Measurements from ENCODE around the gene SCGN.
A peak's percentile ranks its signal among the peaks of the same experiment; 100 is the strongest.

The SCGN gene

DNA sequence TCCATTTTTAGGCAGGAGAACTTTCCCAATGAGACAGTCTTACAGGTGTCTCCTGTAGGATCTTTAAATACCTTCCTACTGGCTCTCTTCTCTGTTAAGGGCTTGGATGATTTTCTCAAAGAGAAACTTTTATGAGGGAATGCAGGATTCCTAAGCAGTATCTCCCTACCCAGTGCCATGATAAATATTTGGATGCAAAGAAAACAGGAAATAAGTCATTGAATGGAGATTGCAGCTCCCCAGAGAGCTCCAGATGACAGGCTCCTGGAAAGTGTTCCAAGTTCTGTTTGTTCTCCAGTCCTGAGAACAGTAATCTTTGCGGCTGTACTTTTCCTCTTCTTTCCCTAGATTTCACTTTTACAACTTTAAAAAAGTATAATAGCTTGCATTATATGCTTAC, 2.4 kb upstream of the SCGN start:
- no peak overlapping the region for H2BK15ac ChIP-seq (ENCODE audit: low read depth, poor library complexity, severe bottlenecking)
- no peak overlapping the region for H4K8ac ChIP-seq (ENCODE audit: low read length)
- H3K4ac ChIP-seq (ENCODE audit: low read depth in 1 of 2, low read length in 2 of 2), result no peak overlapping the region
- no peak overlapping the region for H2BK12ac ChIP-seq (ENCODE audit: low read length in 2 of 2)
- no peak overlapping the region for H3K27ac ChIP-seq (ENCODE audit: low read length, poor library complexity, severe bottlenecking)
- no peak overlapping the region for H3K18ac ChIP-seq (ENCODE audit: low read depth in 1 of 2, low read length in 2 of 2)
- no peak overlapping the region for H2BK5ac ChIP-seq (ENCODE audit: low read depth, low read length, poor library complexity, severe bottlenecking)
- H3K4me2 ChIP-seq (ENCODE audit: low read length, poor library complexity, severe bottlenecking), result no peak overlapping the region
- H3K14ac ChIP-seq (ENCODE audit: low read length in 2 of 2), result no peak overlapping the region
- no peak for DNase-seq
- no CpG with 5 or more reads among the region's 1 CpG for WGBS
- no peak overlapping the region for H2AK5ac ChIP-seq (ENCODE audit: low read length, severe bottlenecking)
- H4K91ac ChIP-seq (ENCODE audit: low read length), result no peak overlapping the region
- H3K4me1 ChIP-seq (ENCODE audit: control insufficient read depth, insufficient read depth, low read depth, low read length), result peaks cover 2% of the 10 kb centered on the region
- H2AFZ ChIP-seq (ENCODE audit: low read depth, low read length), result no peak overlapping the region
- H2BK120ac ChIP-seq (ENCODE audit: low read depth, low read length), result no peak overlapping the region
- H3K9ac ChIP-seq (ENCODE audit: low read length), result no peak overlapping the region
- no peaks in the 10 kb centered on the region for H3K79me1 ChIP-seq (replicated peaks; ENCODE audit: low read length, poor library complexity, severe bottlenecking)
- no peak overlapping the region for H3K4me3 ChIP-seq (ENCODE audit: insufficient read depth in 1 of 2, low read depth in 1 of 2, low read length in 2 of 2)
- H3K27me3 ChIP-seq (ENCODE audit: control insufficient read depth in 1 of 2, insufficient read depth in 1 of 2, low read length in 2 of 2), result peaks cover 22 to 50% of the 10 kb centered on the region in 2 experiments
- H3K9me3 ChIP-seq (ENCODE audit: control insufficient read depth, low read length), result no peaks in the 10 kb centered on the region
- no peak overlapping the region for H3K23ac ChIP-seq (ENCODE audit: low read length in 2 of 2)
- no peaks in the 10 kb centered on the region for H3K36me3 ChIP-seq (ENCODE audit: control insufficient read depth in 1 of 2, insufficient read depth in 2 of 2, low read depth in 1 of 2, low read length in 2 of 2)

DNA sequence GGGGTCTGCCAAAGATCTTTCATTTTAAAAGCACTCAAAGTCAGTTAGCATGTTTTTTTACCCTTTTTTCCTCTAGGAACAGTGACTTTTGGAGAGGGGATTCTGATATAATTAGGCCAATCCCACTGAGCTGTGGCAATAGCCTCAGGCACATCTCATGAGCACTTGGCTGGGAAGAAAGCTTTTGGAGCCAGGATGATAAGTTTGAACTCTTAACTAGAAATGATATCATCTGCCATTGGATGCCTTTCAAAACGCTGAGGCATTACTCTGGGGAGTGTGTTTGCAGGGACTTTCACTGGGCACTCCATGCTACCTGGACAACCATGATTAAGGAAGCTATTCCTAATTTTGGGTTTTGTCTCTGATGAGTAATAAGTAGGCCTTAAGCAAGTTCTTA, 3.7 kb downstream of the SCGN start:
- Histone ChIP-seq H3K4me1 (ENCODE audit: control insufficient read depth, insufficient read depth, low read depth, low read length) (peaks cover 2% of the 10 kb centered on the region), H3K23ac (ENCODE audit: low read length in 2 of 2) (no peak overlapping the region), H3K27me3 (ENCODE audit: control insufficient read depth in 1 of 2, insufficient read depth in 1 of 2, low read length in 2 of 2) (peaks cover 32 to 35% of the 10 kb centered on the region in 2 experiments), H3K18ac (ENCODE audit: low read depth in 1 of 2, low read length in 2 of 2) (no peak overlapping the region), H4K8ac (ENCODE audit: low read length) (no peak overlapping the region), H2AK5ac (ENCODE audit: low read length, severe bottlenecking) (no peak overlapping the region), H3K79me1 (replicated peaks; ENCODE audit: low read length, poor library complexity, severe bottlenecking) (no peaks in the 10 kb centered on the region), H3K4me2 (ENCODE audit: low read length, poor library complexity, severe bottlenecking) (no peak overlapping the region), H3K4ac (ENCODE audit: low read depth in 1 of 2, low read length in 2 of 2) (no peak overlapping the region), H4K91ac (ENCODE audit: low read length) (no peak overlapping the region), H3K36me3 (ENCODE audit: control insufficient read depth in 1 of 2, insufficient read depth in 2 of 2, low read depth in 1 of 2, low read length in 2 of 2) (no peaks in the 10 kb centered on the region), H3K9ac (ENCODE audit: low read length) (no peak overlapping the region), H2BK120ac (ENCODE audit: low read depth, low read length) (no peak overlapping the region), H3K4me3 (ENCODE audit: insufficient read depth in 1 of 2, low read depth in 1 of 2, low read length in 2 of 2) (no peak overlapping the region), H3K14ac (ENCODE audit: low read length in 2 of 2) (no peak overlapping the region), H2BK12ac (ENCODE audit: low read length in 2 of 2) (no peak overlapping the region), H2BK5ac (ENCODE audit: low read depth, low read length, poor library complexity, severe bottlenecking) (no peak overlapping the region), H2AFZ (ENCODE audit: low read depth, low read length) (no peak overlapping the region), H3K9me3 (ENCODE audit: control insufficient read depth, low read length) (no peaks in the 10 kb centered on the region), H3K27ac (ENCODE audit: low read length, poor library complexity, severe bottlenecking) (no peak overlapping the region), H2BK15ac (ENCODE audit: low read depth, poor library complexity, severe bottlenecking) (no peak overlapping the region)
- DNase-seq, result no peak
- 42% methylated on average over 1 of the region's 1 CpG for WGBS

DNA sequence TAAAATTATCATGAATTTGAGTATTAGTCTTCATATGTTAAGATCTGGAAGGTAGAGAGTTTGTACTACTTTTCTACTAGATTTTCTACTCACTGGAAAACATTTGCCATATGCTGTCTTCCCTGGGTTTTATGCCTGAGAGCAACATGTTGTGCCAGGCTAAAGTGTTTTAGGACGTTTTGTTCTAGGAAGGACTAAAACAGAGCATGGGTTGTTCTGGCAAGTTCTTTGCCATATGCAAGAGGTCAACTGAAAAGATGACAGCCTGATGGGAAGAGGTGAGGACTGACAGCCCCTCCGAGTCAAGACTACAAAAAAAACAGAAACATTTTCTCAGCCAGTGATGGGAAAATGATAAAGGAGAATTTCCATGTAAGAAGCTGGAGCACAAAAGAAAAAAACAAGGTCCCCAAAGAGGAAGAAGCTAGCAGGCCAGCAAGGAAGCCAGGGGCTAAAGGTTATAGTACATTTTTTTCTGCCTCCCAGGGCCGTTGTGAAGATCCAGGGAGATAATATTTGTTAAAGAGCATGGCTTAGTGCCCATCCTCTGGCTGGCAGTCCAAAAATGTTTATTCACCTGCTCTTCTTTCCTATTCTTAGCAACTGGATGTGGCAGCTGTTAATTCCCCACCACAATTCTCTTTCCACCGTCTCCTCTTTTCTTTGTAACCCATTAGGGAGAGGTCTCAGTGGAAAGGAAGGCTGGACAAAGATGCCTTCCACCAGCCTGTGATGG, 7.8 kb downstream of the SCGN start:
- H3K4me2 ChIP-seq (ENCODE audit: low read length, poor library complexity, severe bottlenecking), result no peak overlapping the region
- no peak overlapping the region for H3K27ac ChIP-seq (ENCODE audit: low read length, poor library complexity, severe bottlenecking)
- H3K4me1 ChIP-seq (ENCODE audit: control insufficient read depth, insufficient read depth, low read depth, low read length), result no peaks in the 10 kb centered on the region
- no peak overlapping the region for H3K4me3 ChIP-seq (ENCODE audit: insufficient read depth in 1 of 2, low read depth in 1 of 2, low read length in 2 of 2)
- no peak overlapping the region for H2AK5ac ChIP-seq (ENCODE audit: low read length, severe bottlenecking)
- no peak overlapping the region for H3K18ac ChIP-seq (ENCODE audit: low read depth in 1 of 2, low read length in 2 of 2)
- no peak overlapping the region for H2AFZ ChIP-seq (ENCODE audit: low read depth, low read length)
- H3K23ac ChIP-seq (ENCODE audit: low read length in 2 of 2), result no peak overlapping the region
- H3K79me1 ChIP-seq (replicated peaks; ENCODE audit: low read length, poor library complexity, severe bottlenecking), result no peaks in the 10 kb centered on the region
- H4K91ac ChIP-seq (ENCODE audit: low read length), result no peak overlapping the region
- no peak overlapping the region for H3K9ac ChIP-seq (ENCODE audit: low read length)
- WGBS, result 43% methylated on average over 3 of the region's 4 CpGs
- H2BK120ac ChIP-seq (ENCODE audit: low read depth, low read length), result no peak overlapping the region
- no peak overlapping the region for H3K4ac ChIP-seq (ENCODE audit: low read depth in 1 of 2, low read length in 2 of 2)
- DNase-seq, result no peak
- H3K14ac ChIP-seq (ENCODE audit: low read length in 2 of 2), result no peak overlapping the region
- no peak overlapping the region for H2BK5ac ChIP-seq (ENCODE audit: low read depth, low read length, poor library complexity, severe bottlenecking)
- H4K8ac ChIP-seq (ENCODE audit: low read length), result no peak overlapping the region
- no peak overlapping the region for H2BK15ac ChIP-seq (ENCODE audit: low read depth, poor library complexity, severe bottlenecking)
- H3K9me3 ChIP-seq (ENCODE audit: control insufficient read depth, low read length), result no peaks in the 10 kb centered on the region
- H2BK12ac ChIP-seq (ENCODE audit: low read length in 2 of 2), result no peak overlapping the region
- H3K36me3 ChIP-seq (ENCODE audit: control insufficient read depth in 1 of 2, insufficient read depth in 2 of 2, low read depth in 1 of 2, low read length in 2 of 2), result no peaks in the 10 kb centered on the region
- peaks cover 8 to 13% of the 10 kb centered on the region in 2 experiments for H3K27me3 ChIP-seq (ENCODE audit: control insufficient read depth in 1 of 2, insufficient read depth in 1 of 2, low read length in 2 of 2)

DNA sequence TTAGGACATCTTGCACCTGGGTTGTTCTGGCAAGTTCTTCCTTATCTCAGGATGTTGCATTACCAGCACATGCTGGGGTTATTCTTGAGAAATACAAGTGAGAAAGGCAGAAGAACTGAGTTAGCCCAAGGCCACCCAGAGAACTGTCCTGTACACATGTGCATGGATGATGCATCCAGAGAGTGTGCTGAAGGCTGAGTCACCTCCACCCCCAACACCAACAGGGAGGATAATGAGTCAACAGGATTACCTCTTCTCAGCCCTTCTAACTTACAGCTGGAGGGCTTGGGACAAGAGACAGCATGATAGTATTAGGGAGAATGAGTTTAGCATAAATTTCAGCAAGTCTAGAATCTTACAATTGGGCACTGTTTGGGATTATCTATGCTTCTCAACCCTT, 8.5 kb downstream of the SCGN start:
- Histone ChIP-seq H3K14ac (ENCODE audit: low read length in 2 of 2) (no peak overlapping the region), H3K4ac (ENCODE audit: low read depth in 1 of 2, low read length in 2 of 2) (no peak overlapping the region), H3K27ac (ENCODE audit: low read length, poor library complexity, severe bottlenecking) (no peak overlapping the region), H2BK12ac (ENCODE audit: low read length in 2 of 2) (no peak overlapping the region), H2BK120ac (ENCODE audit: low read depth, low read length) (no peak overlapping the region), H3K9ac (ENCODE audit: low read length) (no peak overlapping the region), H2AFZ (ENCODE audit: low read depth, low read length) (no peak overlapping the region), H3K23ac (ENCODE audit: low read length in 2 of 2) (no peak overlapping the region), H4K91ac (ENCODE audit: low read length) (no peak overlapping the region), H3K4me1 (ENCODE audit: control insufficient read depth, insufficient read depth, low read depth, low read length) (no peaks in the 10 kb centered on the region), H3K27me3 (ENCODE audit: control insufficient read depth in 1 of 2, insufficient read depth in 1 of 2, low read length in 2 of 2) (peaks cover 6% of the 10 kb centered on the region in 2 experiments), H2BK15ac (ENCODE audit: low read depth, poor library complexity, severe bottlenecking) (no peak overlapping the region), H3K79me1 (replicated peaks; ENCODE audit: low read length, poor library complexity, severe bottlenecking) (no peaks in the 10 kb centered on the region), H3K9me3 (ENCODE audit: control insufficient read depth, low read length) (no peaks in the 10 kb centered on the region), H3K4me3 (ENCODE audit: insufficient read depth in 1 of 2, low read depth in 1 of 2, low read length in 2 of 2) (no peak overlapping the region), H2BK5ac (ENCODE audit: low read depth, low read length, poor library complexity, severe bottlenecking) (no peak overlapping the region), H4K8ac (ENCODE audit: low read length) (no peak overlapping the region), H3K18ac (ENCODE audit: low read depth in 1 of 2, low read length in 2 of 2) (no peak overlapping the region), H2AK5ac (ENCODE audit: low read length, severe bottlenecking) (no peak overlapping the region), H3K36me3 (ENCODE audit: control insufficient read depth in 1 of 2, insufficient read depth in 2 of 2, low read depth in 1 of 2, low read length in 2 of 2) (no peaks in the 10 kb centered on the region), H3K4me2 (ENCODE audit: low read length, poor library complexity, severe bottlenecking) (no peak overlapping the region)
- DNase-seq, result peak; percentile 20
